Glutamatergic neuron (in vitro differentiated cells): Measurements from ENCODE around the gene WDFY4. TPM values are rescaled to one million over a fixed set of nuclear protein-coding genes. Genes with fewer than 3 reads are reported as not detected.

Experiments
- DNase-seq: peaks from one replicate; pipeline ENCODE4 v3.0.0; 2022
- H3K27ac Mint-ChIP-seq: one replicate; pipeline ENCODE4 v1.8.0; 2020; ENCODE audit warnings: mild to moderate bottlenecking, mixed read lengths, inconsistent platforms; ENCODE audit not compliant: unreplicated experiment
- H3K27me3 Mint-ChIP-seq: one replicate; pipeline ENCODE4 v1.8.0; 2020; ENCODE audit warnings: mild to moderate bottlenecking, moderate library complexity, mixed read lengths, inconsistent platforms; ENCODE audit not compliant: unreplicated experiment
- H3K36me3 Mint-ChIP-seq: one replicate; pipeline ENCODE4 v1.8.0; 2020; ENCODE audit warnings: mild to moderate bottlenecking, mixed read lengths, inconsistent platforms; ENCODE audit not compliant: unreplicated experiment
- H3K4me1 Mint-ChIP-seq: one replicate; pipeline ENCODE4 v1.8.0; 2020; ENCODE audit warnings: mild to moderate bottlenecking, low read depth, mixed read lengths, inconsistent platforms; ENCODE audit not compliant: unreplicated experiment
- H3K4me3 Mint-ChIP-seq: one replicate; pipeline ENCODE4 v1.8.0; 2020; ENCODE audit warnings: mild to moderate bottlenecking, mixed read lengths, inconsistent platforms; ENCODE audit not compliant: unreplicated experiment
- H3K9me3 Mint-ChIP-seq: one replicate; pipeline ENCODE4 v1.8.0; 2020; ENCODE audit warnings: mild to moderate bottlenecking, moderate library complexity, mixed read lengths, inconsistent platforms; ENCODE audit not compliant: unreplicated experiment
- CTCF ChIP-seq: fragments of 200-600 bp; sonication (generic); IDR thresholded peaks from one replicate; pipeline ENCODE4 v1.5.0; 2021; ENCODE audit not compliant: partially characterized antibody, unreplicated experiment
- total RNA-seq: library from RNA; stranded (reverse); fragmentation: NEBNext Ultra II Directional; extraction: Animal tissue kit (Norgen Biotek cat#: 25700); gene quantifications from one replicate; pipeline ENCODE4 v1.2.1, GENCODE V29; 2021; ENCODE audit not compliant: unreplicated experiment

Gene WDFY4
- total RNA-seq, 1 donor from 2014 or later = not detected

GRCh38 chr10:48670978-48671913, 13.4 kb upstream of the WDFY4 start:
- no peak for TF ChIP-seq CTCF
- Mint-ChIP-seq H3K4me1 (no peaks in the 10 kb centered on the region), H3K9me3 (peaks cover 2% of the 10 kb centered on the region), H3K27me3 (no peaks in the 10 kb centered on the region), H3K27ac (peak overlapping the region; percentile 70), H3K4me3 (peak overlapping the region; percentile 24), H3K36me3 (no peaks in the 10 kb centered on the region)
- peak; percentile 53 for DNase-seq

DNA sequence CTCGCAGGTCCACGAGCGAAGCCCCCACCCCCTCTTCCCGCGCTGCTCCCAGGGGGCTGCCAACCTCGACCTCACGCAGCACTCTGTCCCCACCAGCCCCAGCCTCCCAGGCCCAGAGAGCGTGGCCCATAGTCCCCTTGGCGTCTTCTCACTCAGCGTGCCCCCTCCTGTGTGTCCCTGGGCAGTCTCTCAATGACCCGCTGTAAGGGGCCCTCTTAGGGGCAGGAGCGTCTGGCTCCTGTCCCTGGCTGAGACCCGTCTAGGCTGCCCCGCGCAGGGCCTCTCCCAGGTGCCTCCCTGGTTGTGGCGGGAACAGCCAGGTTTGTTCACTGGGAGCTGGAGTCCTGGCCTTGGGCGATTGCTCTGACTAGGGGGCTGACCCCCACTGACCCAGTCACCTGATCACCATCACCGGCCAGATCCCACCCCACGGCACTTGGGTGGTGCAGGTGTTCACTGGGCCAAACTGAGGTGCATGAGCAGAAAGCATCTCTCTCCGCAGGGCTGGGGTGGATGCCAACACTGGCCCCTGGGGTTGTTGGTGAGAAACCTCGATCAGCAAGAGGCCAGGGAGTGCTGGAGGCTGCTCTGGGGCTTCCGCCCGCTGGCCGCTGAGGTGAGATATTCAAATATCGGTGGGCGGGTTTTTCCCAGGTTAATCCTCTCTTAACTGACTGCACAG, 12.6 kb upstream of the WDFY4 start:
- no peak for TF ChIP-seq CTCF
- Mint-ChIP-seq H3K4me3 (no peak overlapping the region), H3K27ac (no peak overlapping the region), H3K9me3 (peaks cover 2% of the 10 kb centered on the region), H3K27me3 (no peaks in the 10 kb centered on the region), H3K36me3 (no peaks in the 10 kb centered on the region), H3K4me1 (no peaks in the 10 kb centered on the region)
- DNase-seq = no peak

- Mint-ChIP-seq H3K27ac (no peak overlapping the region), H3K4me3 (no peak overlapping the region), H3K27me3 (no peaks in the 10 kb centered on the region), H3K36me3 (peaks cover under 1% of the 10 kb centered on the region), H3K4me1 (no peaks in the 10 kb centered on the region), H3K9me3 (peaks cover 2% of the 10 kb centered on the region)
- TF ChIP-seq CTCF = no peak
- DNase-seq = no peak
These were observed 11.9 kb upstream of the WDFY4 start for GRCh38 chr10:48672596-48673265.

- peaks cover 5% of the 10 kb centered on the region for H3K36me3 Mint-ChIP-seq
- no peak for DNase-seq
- H3K9me3 Mint-ChIP-seq = peaks cover 3% of the 10 kb centered on the region
- H3K27ac Mint-ChIP-seq = no peak overlapping the region
- TF ChIP-seq CTCF = no peak
- H3K4me1 Mint-ChIP-seq = peaks cover 4% of the 10 kb centered on the region
- no peak overlapping the region for H3K4me3 Mint-ChIP-seq
- no peaks in the 10 kb centered on the region for H3K27me3 Mint-ChIP-seq
These were observed 7.0 kb upstream of the WDFY4 start for GRCh38 chr10:48677625-48678024.
